Islet precursor cell (in vitro differentiated cells): ENCODE data around the gene STRADA.

ENCODE experiments used
- DNase-seq: peaks from one replicate; pipeline ENCODE4 v3.0.0-alpha.2; 2018

STRADA gene, protein sequence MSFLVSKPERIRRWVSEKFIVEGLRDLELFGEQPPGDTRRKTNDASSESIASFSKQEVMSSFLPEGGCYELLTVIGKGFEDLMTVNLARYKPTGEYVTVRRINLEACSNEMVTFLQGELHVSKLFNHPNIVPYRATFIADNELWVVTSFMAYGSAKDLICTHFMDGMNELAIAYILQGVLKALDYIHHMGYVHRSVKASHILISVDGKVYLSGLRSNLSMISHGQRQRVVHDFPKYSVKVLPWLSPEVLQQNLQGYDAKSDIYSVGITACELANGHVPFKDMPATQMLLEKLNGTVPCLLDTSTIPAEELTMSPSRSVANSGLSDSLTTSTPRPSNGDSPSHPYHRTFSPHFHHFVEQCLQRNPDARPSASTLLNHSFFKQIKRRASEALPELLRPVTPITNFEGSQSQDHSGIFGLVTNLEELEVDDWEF

DNA sequence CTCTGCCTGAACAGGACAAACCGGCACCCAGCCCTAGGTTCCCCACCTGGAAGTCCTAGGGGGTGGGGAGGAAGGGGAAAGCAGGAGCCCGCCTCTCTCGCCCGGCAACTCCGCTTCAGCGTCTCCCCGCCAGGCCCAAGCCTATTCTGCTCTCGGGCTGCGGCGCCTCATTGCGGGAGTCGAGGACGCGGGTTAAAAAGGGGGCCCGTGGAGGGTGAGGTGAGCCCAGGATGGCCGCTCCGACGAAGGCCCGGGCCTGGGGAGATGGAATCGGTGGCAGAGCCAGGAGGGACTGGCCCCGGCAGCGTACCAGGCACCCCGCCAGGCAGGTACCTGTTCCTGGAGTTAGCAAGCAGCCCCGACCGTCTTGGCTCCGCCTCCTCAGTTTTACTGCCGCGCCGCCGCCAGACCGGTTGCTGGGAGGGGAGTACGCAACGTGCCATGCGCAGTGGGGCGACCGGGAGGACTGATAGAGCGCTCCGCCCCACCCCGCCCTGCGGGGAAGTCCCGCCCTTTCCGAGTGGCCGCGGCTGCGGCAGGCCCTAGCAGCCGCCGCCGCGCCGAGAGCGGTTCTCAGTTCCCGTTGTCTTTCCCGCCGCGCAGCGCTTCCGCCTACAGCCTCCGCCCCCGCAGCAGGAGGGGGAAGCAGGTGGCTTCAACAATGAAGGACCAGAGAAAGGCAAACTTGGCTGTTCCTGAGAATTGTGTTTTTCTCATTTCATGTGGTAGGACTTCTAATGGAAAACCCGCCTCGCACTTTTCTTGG lies at the start of gene STRADA:
Gene STRADA (minus strand): TSS at position 392 of the 766 bp plus-strand sequence. CDS start 13,430 bp downstream, outside the sequence.
- peak; percentile 100 for DNase-seq

DNA sequence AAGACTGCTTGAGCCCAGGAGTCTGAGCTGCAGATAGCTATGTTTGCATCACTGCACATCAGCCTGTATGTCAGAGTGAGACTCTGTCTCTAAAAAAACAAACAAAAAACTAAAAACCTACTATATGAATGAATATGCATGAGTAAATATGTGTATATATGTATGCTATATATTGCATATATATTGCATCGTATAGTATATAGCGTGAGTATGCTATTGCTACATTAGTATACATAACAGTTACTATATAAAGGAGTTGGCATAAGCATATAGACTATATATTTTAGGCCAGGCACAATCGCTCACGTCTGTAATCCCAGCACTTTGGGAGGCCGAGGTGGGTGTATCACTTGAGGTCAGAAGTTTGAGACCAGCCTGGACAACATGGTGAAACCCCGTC lies 48.5 kb upstream of the STRADA start:
- no peak for DNase-seq

DNA sequence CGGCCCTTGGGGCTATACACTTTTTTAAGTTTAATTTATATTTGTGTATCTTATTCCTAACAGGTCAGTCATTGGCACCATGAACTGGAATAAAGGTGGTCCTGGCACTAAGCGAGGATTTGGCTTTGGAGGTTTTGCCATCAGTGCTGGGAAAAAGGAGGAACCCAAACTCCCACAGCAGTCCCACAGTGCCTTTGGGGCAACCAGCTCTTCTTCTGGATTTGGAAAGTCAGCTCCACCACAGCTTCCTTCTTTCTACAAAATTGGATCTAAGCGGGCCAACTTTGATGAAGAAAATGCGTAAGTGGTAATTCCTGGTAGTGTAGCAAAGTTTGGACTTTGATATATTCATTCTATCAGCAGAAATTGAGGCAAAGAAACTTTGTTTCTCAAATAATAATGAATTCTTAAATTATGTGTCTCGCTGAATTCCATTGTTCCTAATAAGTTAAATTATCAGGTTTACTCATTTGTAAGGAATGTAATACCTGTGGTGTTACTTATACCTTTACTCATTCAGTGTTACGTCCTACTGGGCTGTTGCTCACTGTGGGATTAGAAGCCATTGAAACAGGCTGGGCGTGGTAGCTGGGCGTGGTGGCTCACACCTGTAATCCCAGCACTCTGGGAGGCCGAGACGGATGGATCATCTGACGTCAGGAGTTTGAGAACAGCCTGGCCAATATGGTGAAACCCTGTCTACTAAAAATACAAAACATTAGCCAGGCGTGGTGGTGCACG lies 45.5 kb upstream of the STRADA start:
- no peak for DNase-seq

DNA sequence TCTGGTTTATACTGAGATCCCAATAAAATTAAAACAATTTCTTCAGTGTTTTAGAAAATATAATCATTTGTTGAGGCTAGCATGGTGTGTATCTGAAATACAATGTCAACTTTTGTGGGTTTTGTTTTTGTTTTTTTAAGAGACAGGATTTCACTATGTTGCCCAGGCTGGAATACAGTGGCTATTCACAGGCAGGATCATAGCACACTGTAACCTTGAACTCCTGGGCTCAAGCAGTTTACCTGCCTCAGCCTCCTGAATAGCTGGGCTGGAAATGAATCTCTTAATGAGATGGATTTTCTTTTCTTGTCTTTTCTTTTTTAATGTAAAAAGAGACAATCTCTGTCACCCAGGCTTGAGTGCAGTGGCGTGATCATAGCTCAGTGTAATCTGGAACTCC lies 44.5 kb upstream of the STRADA start:
- no peak for DNase-seq

DNA sequence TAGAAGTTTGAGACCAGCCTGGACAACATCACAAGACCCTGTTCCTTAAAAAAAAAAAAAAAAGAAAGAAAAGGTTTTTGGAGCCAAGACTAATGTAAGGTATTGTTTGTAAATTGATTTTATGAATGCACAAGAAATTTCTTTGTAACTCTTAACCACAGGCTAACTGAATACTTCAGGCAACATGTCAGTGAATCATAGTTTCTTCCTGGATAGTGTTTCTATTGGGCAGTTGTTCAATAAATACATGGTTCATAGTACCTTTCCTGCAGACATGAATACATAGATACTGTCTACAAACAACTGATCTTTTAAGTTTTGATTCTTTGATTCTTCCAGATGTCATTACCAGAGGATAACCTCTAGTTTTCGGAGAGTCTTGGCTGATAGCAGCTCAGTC lies 44.0 kb upstream of the STRADA start:
- DNase-seq: no peak

DNA sequence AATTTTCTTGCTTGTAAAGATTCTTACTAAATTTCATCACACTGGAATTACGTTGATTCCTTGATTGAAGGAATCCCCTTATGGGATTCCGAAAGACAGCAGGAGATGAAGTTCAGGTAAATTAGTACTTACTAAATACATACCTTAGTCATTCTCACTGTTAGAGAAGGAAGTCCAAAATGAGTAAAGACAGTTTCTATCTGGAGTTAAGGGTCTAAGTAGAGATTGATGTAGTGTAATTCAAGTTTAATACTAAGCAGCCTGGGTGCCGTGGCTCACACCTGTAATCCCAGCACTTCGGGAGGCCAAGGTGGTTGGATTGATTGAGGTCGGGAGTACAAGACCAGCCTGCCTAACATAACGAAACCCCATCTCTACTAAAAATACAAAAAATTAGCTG lies 41.9 kb upstream of the STRADA start:
- DNase-seq: no peak

DNA sequence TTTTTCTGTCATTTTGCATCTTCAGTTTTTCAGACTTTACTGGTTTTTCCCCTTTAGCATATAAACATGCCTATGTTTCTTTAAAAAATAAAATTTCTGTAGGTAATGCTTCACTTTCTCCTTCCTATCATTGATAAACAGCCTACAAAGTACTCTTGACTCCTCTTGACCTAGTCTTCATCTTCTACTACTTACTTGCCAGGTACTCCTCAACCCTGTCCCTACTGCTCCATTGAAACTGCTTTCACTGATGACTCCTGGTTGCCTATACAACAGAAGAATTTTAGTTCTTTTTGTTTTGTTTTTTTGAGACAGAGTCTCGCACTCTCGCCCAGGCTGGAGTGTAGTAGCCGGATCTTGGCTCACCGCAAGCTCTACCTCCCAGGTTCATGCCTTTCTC lies 39.3 kb upstream of the STRADA start:
- no peak for DNase-seq

DNA sequence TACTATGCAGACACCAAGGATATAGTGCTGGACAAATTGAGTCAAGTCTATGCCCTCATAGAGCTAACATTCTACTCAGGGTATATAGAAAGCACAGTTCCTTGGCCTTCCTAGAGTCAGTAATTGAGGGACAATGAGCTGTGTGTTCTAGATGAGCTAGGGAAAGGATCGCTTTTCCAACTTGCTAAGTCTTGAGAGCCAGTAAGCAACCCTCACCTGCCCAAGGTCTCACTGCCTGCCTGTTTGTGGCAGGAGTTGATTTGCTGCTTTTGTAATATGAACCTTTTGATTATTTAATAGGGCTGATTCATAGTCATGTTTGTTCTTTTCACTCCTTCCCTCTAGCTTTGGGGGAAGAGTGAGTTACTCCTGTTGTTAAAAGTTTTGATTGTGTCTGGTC lies 38.9 kb upstream of the STRADA start:
- DNase-seq: no peak

DNA sequence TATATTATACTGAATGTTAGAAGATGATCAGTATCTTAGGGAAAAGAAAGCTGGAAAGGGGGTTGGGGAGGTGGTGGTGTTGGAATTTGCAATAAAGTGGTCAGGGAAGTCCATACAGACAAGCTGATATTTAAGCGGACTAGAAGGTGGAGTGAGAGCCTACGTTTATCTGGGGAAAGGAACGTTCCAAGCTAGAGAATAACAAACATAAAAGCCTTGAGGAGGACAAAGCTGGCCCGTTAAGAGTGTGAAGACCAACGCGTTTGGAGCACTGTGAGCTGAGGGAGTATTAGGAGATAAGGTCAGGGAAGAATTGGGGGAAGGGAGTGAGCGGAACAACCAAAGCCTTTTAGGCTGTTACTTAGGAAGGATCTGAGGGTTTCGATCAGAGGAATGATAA lies 33.8 kb upstream of the STRADA start:
- DNase-seq: no peak

DNA sequence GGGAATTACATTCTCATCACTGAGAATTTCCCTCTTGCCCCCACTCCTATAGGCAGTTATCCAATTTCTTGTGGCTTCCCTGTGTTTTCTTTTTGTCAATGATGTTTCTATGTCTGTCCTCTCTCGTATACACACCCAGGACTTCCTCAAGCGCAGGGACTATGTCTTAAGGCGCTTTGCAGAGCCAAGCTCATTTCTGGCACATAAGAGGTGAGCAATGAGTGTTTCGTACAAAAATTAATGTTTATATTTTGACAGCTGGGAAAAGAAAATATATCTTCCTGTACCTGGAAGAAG lies 33.3 kb upstream of the STRADA start:
- no peak for DNase-seq

DNA sequence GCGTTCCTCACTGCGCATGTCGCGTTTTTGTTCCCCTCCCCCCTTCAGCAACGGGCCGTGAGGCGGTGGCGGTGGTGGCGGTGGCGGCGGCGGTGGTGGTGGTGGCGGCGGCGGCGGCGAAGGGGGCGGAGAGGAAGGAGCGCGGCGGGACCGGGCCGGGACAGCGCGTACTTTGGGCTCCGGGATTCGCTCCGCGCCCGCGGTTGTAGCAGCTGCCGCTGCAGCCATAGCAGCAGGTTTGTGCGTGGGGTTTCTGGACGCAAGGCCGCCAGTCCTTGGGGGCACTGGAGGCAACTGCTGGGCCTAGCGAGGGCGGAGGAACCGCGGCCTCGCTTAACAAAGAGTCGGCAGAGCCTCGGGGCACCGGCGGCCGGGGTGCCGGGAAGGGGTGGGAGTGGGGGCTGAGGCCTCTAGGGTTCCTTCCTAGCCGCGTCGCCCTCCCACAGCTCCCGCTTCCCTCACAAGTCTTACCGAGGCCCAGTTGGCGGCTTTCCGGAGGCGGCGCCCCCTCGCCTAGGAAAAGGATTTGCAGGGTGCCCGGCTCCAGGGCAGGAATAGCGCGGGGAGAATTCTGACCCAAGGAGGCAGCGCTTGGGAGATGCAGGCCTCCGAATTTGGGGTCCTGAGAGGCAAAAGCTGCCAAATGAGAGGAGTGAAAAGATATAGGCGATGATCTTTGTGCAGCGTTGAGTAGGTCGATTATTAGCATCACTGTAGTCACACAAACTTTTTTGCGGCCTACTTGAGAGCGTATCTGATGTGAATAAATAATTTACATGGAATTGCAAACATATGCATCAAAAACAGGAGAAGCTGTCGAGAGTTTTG lies 32.8 kb upstream of the STRADA start, which contains the start of gene DDX42:
Gene DDX42 (plus strand): TSS at position 30 of the 828 bp plus-strand sequence. CDS start 12,880 bp downstream, outside the sequence.
- peak; percentile 77 for DNase-seq

DNA sequence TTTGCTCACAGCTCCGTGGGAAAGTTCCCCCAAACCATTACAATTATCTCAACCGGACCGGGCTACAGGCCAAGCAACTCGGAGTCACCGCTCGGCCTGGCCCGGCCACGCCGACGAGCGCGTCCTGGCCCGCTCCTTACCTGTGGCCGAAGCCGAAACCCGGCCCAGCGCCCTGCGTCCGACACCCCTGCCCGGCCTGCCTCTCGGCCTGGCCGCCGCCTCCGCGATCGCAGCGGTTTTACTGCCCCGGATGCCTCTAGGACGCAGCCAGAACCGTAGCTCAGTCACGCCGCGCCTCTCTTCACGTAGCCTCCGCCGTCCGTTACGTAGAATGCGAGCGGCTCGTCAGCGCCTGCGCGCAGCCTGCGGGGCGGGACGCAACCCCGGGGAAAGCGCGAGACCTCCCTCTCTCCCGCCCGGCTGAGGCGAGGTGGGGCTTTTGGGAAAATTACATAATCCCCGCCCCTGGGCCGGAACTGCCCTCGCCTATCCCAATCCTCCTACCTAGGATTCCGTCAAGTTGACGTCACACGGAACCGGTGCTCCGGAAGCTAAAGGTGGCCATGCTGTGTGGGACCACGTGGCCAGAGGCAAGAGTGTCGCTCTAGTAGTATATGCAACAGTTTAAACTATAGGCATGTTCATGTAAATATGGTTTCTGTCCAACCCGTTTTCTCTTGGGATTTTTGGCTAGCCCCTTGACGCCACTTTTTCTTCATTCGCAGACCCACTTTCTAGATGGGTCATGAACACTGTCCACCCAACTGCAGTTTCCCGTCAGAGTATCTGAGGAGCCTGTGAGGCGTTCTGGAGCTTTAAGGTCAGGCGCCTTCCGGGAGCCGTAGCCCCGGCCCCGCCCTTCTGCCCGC lies 31.9 kb upstream of the STRADA start, which contains the start of gene CCDC47:
Gene CCDC47 (minus strand): TSS at position 326 of the 869 bp plus-strand sequence. CDS start 7,422 bp downstream, outside the sequence.
- peak; percentile 100 for DNase-seq

DNA sequence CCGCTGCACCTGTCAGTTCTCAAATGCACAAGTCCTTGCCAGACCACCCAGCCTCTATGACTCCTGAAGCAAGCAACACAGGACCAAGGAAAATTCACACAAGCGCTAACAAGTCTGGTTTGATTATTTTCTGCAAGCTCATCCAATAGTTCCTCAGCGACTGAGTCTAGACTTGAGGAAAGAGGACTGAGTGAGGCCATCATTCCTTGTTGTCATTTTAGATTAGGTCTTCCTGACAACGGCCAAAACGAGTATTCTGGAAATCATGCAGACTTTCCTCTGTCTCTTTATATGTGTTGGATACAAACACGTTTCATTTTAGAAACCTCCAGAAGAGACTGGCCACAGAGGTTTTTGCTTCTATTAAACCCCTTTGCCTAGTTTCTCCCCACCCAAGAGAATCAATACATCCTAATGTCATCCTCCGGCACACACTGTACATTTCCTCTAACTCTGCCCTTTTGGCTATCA lies 31.2 kb upstream of the STRADA start:
- no peak for DNase-seq

DNA sequence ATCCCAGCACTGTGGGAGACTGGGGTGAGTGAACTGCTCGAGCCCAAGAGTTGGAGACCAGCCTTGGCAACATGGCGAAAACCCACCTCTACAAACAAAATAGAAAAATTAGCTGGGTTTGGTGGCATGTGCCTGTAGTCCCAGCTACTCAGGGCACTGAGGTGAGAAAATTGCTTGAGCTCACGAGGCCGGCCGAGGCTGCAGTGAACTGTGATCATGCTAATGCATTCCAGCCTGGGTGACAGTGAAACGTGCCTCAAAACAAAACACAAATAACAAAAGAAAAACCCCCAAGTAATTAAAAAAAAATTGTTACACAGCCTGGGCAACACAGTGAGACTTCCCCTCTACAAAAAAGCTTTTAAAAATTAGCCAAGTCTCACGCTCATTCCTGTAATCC lies 26.8 kb upstream of the STRADA start:
- DNase-seq: no peak

DNA sequence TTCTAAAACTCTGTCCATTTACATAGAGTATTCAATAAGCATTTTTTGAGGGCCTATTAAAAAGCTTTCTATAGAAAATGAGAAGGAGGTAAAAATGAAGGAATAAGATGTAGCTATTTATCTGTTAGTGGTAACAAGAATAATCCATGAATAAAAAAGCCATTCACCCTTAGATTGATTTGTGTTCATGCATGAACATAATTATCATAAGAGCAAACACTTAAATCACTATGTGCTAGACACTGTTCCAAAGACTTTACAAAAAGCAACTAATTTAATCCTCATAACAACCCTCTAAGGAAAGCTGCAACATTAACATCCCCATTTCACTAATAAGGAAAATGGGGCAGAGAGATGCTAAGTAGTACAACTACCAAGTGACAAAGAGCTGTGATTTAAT lies 25.2 kb upstream of the STRADA start:
- no peak for DNase-seq

DNA sequence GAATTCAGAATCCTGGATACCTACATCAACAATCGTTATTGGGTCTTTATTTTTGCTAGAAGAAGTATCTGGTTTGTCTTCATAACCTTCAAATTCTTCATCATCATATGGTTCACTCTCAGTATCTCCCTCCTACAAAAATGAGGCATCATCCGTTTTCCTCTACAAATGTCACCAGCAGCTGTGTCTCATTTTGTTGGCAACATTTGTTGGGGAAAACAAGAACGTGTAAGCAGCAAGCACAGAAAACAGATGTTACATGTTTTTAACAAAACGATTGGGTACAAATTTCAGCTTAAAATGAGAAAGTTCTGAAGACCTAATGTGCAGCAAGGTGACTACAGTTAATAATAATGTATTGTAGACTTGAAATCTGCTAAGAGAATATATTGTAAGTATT lies 23.1 kb upstream of the STRADA start:
- DNase-seq: no peak

DNA sequence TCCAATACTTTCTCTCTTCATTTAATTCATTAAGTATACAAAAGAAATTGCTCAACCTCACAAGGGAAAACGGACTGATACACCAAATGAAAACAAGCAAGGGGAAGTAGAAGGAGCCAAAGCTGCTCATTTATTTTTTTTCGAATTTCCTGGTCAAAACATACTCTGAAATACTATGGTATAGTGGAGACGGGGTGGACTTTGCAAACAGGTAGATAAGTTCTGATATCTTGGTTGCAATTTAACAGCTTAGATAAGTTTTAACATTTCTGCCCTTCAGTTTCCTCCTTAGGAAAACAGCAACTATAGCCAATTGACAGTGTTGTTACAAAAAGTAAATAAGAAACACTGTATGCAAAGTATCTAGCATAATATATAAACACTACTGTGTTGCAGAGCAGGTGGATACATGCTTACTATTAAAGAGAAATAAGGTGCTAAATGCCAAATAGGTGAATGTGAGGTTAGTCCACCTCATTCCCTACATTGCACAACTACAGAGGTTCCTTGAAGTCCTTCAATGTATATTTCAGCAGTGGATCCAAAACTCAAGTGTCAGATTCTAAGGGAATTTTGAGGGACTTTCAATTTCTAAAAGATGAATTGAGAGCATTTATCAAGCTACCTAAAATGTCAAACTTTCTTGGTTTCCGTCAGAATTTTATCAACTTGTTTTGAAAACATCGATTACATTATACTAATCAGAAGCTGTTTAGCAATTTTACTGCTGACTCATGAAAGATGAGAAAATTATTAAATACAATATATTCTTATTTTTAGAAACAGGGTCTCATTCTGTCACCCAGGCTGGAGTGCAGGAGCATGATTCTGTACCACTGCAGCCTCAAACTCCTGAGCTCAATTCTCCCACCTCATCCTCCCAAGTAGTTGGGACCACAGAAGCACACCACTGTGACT lies 20.8 kb upstream of the STRADA start:
- no peak for DNase-seq

DNA sequence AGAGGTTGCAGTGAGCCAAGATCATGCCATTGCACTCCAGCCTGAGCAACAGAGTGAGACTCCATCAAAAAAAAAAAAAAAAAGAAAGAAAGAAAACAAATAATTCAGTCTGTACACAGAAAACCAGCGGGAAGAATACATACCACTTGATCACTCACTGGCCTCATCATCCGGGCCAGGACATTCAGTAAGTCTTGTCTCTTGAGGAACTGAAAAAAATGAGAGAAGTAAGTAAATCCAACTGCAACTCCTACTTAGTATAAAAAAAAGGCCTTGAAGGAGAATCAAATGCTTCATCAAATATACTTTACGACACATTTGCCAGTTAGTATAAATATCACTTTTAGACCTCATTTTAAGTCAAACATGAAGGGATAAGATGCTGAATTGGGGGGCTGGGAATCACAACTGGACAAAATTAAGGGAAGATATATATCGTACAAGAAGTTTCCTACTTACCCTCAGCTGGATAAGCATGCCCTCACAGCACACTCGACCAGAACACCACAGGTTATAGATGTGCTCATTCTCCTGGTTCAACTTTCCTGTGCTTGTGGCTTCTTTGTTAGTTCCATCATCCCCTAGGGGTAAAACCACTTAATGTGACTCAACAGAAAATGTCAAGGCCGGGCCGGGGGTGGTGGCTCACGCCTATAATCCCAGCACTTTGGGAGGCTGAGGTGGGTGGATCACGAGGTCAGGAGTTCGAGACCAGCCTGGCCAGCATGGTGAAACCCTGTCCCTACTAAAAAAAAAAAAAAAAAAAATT lies 19.4 kb upstream of the STRADA start:
- DNase-seq: peak; percentile 70

DNA sequence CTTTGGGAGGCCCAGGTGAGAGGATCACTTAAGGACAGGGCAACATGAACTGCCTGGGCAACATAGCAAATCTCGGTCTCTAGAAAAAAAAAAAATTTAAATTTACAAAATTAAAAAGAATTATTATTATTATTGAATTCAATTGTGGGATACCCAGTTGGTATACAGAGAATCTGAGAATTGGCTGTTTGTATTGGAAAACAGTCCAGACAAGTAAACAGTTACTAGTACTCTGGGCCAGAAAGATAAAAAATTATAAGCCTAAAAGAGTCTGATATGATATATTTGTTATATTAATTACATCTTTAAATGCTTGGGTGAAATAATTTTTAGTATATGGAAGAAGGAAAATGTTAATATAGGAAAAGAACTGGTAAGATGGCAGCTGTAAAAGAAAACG lies 16.8 kb upstream of the STRADA start:
- no peak for DNase-seq
